IMR-90 (cell line): Measurements from ENCODE around the gene CAPRIN1.

Source experiments
- BHLHE40 ChIP-seq: fragments of 150-350 bp; IDR thresholded peaks from 2 replicates; pipeline ENCODE4 v1.6.1; 2016; ENCODE audit warnings: mild to moderate bottlenecking, low read depth, low read length
- CTCF ChIP-seq: conservative IDR thresholded peaks from 2 replicates; pipeline ENCODE4 v1.5.1; 2012; ENCODE audit warnings: mild to moderate bottlenecking, low read depth, low read length, improper control_type of control experiment
- FOS ChIP-seq: fragments of 150-350 bp; IDR thresholded peaks from 2 replicates; pipeline ENCODE4 v1.6.1; 2016; ENCODE audit warnings: low read depth, low read length
- MAFK ChIP-seq: IDR thresholded peaks from 2 replicates; pipeline ENCODE4 v1.6.1; 2012; ENCODE audit warnings: low read depth, low read length, improper control_type of control experiment
- MAZ ChIP-seq: IDR thresholded peaks from 2 replicates; pipeline ENCODE4 v1.6.1; 2012; ENCODE audit warnings: low read depth, mild to moderate bottlenecking, low read length, improper control_type of control experiment, moderate library complexity, borderline replicate concordance
- MXI1 ChIP-seq: IDR thresholded peaks from 2 replicates; pipeline ENCODE4 v1.6.1; 2012; ENCODE audit warnings: low read depth, mild to moderate bottlenecking, low read length, moderate library complexity, borderline replicate concordance
- NFE2L2 ChIP-seq: fragments of 150-350 bp; IDR thresholded peaks from 2 replicates; pipeline ENCODE4 v1.6.1; 2016; ENCODE audit warnings: low read depth, mild to moderate bottlenecking, low read length
- POLR2A ChIP-seq: IDR thresholded peaks from 2 replicates; pipeline ENCODE4 v1.6.1; 2012; ENCODE audit warnings: mild to moderate bottlenecking, low read depth, low read length
- RAD21 ChIP-seq: IDR thresholded peaks from 2 replicates; pipeline ENCODE4 v1.6.1; 2012; ENCODE audit warnings: low read length, improper control_type of control experiment
- RFX5 ChIP-seq: IDR thresholded peaks from 2 replicates; pipeline ENCODE4 v1.8.0; 2012; ENCODE audit warnings: low read depth, mild to moderate bottlenecking, low read length, moderate library complexity
- SMC3 ChIP-seq: fragments of 150-350 bp; IDR thresholded peaks from 2 replicates; pipeline ENCODE4 v1.6.1; 2016; ENCODE audit warnings: low read depth, mild to moderate bottlenecking, antibody characterized with exemption, low read length, moderate library complexity
- USF2 ChIP-seq: fragments of 150-350 bp; IDR thresholded peaks from 2 replicates; pipeline ENCODE4 v1.6.1; 2017; ENCODE audit warnings: mild to moderate bottlenecking, antibody characterized with exemption, low read length, low read depth

GRCh38 chr11:34013898-34014571 lies 37.5 kb upstream of the CAPRIN1 start:
- no peak for TF ChIP-seq RAD21
- no peak for TF ChIP-seq MXI1
- TF ChIP-seq POLR2A, result no peak
- TF ChIP-seq CTCF, result no peak
- TF ChIP-seq BHLHE40, result no peak
- TF ChIP-seq RFX5, result no peak
- no peak for TF ChIP-seq USF2
- TF ChIP-seq FOS, result no peak
- TF ChIP-seq MAFK, result no peak
- TF ChIP-seq SMC3, result no peak
- no peak for TF ChIP-seq MAZ
- no peak for TF ChIP-seq NFE2L2
